ENCODE measurements around the gene PSMC6.

PSMC6 gene

GRCh38 chr14:52694761-52695480 is 12.1 kb upstream of the PSMC6 start:
- DNase-seq (ENCODE audit: extremely low read depth, low read depth) = no peak
- H3K4me3 ChIP-seq (replicated peaks; ENCODE audit: low read depth, low read length) = peak overlapping the region; percentile 88
- TF ChIP-seq, protein P1, sequence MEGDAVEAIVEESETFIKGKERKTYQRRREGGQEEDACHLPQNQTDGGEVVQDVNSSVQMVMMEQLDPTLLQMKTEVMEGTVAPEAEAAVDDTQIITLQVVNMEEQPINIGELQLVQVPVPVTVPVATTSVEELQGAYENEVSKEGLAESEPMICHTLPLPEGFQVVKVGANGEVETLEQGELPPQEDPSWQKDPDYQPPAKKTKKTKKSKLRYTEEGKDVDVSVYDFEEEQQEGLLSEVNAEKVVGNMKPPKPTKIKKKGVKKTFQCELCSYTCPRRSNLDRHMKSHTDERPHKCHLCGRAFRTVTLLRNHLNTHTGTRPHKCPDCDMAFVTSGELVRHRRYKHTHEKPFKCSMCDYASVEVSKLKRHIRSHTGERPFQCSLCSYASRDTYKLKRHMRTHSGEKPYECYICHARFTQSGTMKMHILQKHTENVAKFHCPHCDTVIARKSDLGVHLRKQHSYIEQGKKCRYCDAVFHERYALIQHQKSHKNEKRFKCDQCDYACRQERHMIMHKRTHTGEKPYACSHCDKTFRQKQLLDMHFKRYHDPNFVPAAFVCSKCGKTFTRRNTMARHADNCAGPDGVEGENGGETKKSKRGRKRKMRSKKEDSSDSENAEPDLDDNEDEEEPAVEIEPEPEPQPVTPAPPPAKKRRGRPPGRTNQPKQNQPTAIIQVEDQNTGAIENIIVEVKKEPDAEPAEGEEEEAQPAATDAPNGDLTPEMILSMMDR (IDR thresholded peaks at IDR 0.05; ENCODE audit: low read depth, low read length, missing control alignments) = no peak

GRCh38 chr14:52695481-52696091 is 11.4 kb upstream of the PSMC6 start, which contains the start of gene ERO1A:
TSS of gene ERO1A (minus strand) at chr14:52695558. CDS start at chr14:52695481, 77 bp downstream.
- TF ChIP-seq, protein P1 (IDR thresholded peaks at IDR 0.05; ENCODE audit: low read depth, low read length, missing control alignments) = no peak
- peak within 1 kb of the TSS; percentile 88 for H3K4me3 ChIP-seq (replicated peaks; ENCODE audit: low read depth, low read length)
- peak; percentile 40 for DNase-seq (ENCODE audit: extremely low read depth, low read depth)

DNA sequence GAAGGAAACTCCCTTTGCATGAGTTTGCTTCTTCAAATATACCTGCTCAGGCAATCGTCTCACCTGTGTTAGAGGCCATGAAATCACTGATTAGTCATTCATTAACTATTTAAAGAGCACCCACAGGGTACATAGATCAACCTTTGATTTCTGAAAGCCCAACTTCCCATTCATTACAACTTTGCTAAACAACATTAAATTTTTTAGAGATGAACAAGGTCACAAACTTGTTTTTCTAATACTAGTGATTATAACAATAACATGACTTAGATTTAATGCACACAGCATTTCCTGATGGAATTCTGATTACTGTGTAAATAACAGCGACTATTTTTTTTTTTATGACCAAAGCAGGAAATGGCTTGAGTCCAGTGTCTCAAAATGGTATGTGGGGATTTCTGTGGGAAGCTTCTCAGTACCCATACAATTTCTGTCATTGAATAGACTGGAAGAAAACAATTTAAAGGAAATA is 6.3 kb upstream of the PSMC6 start:
- TF ChIP-seq, protein P1 (IDR thresholded peaks at IDR 0.05; ENCODE audit: low read depth, low read length, missing control alignments) = no peak

GRCh38 chr14:52701223-52701622 is 5.8 kb upstream of the PSMC6 start:
- H3K4me3 ChIP-seq (replicated peaks; ENCODE audit: low read depth, low read length) = no peak overlapping the region
- TF ChIP-seq, protein P1 (IDR thresholded peaks at IDR 0.05; ENCODE audit: low read depth, low read length, missing control alignments) = no peak
- no peak for DNase-seq (ENCODE audit: extremely low read depth, low read depth)

More for the DNA sequence above, 6.3 kb upstream of the PSMC6 start:
- H3K4me3 ChIP-seq (replicated peaks; ENCODE audit: low read depth, low read length) = no peak overlapping the region
- DNase-seq (ENCODE audit: extremely low read depth, low read depth) = no peak

DNA sequence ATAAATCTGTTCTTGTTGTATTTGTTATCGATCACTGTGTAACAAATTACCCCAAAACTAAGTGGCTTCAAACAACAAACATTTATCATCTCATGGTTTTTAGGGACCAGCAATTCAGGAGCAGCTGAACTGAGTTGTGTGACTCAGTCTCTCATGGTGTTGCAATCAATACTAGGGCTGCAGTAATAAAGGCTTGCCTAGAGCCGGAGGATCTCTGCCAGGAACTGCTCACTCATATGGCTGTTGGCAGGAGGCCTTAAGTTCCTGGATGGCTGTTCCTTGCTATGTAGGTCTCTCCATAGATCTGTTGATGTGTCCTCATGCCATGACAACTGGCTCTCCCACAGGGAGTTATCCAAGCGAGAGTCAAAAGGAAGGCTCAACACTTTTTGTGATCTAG is 3.8 kb upstream of the PSMC6 start:
- no peak overlapping the region for H3K4me3 ChIP-seq (replicated peaks; ENCODE audit: low read depth, low read length)
- TF ChIP-seq, protein P1 (IDR thresholded peaks at IDR 0.05; ENCODE audit: low read depth, low read length, missing control alignments) = no peak
- peak; percentile 31 for DNase-seq (ENCODE audit: extremely low read depth, low read depth)

GRCh38 chr14:52703664-52704063 is 3.3 kb upstream of the PSMC6 start:
- no peak overlapping the region for H3K4me3 ChIP-seq (replicated peaks; ENCODE audit: low read depth, low read length)
- no peak for DNase-seq (ENCODE audit: extremely low read depth, low read depth)
- TF ChIP-seq, protein P1 (IDR thresholded peaks at IDR 0.05; ENCODE audit: low read depth, low read length, missing control alignments) = no peak

Data from HFF-Myc (cell line).